ENCODE data around the gene GALNT8.

GRCh38 chr12:4780641-4781611, 60.7 kb downstream of the GALNT8 start:
- no peak for TF ChIP-seq POLR2AphosphoS5 (IDR thresholded peaks at IDR 0.05; ENCODE audit: low read depth, low read length)
- TF ChIP-seq TAF1 (IDR thresholded peaks at IDR 0.05; ENCODE audit: borderline replicate concordance, insufficient read depth, low read length) = no peak
- TF ChIP-seq REST (IDR thresholded peaks at IDR 0.05; ENCODE audit: insufficient read depth in 1 of 2, low read depth in 2 of 2, low read length in 2 of 2) = no peak

All from PFSK-1 (cell line).